HG03520 (cell line): ENCODE results near the gene SYTL3.

Source experiments
- ATAC-seq: cut with Tn5 transposase; IDR thresholded peaks from one replicate; pipeline ENCODE4 v1.9.1; 2021; ENCODE audit warnings: mild to moderate bottlenecking, moderate library complexity; ENCODE audit not compliant: unreplicated experiment

SYTL3 gene

DNA sequence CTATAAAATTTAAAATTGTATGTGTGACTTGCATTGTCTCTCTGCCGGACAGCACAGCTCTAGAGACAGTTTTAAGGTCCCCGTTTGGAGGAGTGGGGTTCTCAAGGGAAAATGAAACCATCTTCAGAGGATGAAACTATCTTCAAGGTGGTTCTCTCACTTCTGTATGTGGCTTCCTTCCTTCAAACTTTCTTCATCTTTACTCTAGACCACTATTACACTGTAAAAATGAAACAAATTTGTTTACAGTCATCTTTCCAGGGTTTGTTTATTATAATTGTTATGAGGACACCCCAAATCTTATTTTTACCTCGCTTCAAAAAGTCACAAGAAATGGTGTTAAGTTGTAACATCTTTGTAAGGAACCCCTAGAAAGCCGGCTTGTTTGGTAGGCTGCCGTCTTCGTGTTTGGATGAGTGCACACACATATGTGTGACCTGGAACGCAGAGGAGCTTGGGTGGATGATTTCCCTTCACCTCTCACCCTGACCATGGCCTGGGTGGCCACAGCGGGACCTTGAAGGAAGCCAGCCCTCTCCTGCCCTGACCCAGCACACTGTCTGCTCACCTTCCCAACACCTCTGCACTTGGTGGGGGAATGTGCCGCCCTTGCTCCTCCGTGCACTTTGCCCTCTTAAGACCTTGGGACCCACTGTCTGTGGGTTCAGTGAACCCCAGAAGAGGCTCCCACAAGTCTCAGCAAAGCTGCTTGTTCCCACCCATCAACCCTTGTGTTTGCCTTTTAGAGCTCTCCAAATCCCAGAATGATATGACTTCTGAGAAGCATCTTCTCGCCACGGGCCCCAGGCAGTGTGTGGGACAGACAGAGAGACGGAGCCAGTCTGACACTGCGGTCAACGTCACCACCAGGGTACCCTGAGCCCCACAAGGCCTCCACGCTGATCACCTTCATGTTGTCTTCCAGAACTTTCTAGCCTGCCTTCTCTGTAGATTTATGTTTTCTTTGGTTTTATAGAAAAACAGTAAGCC, 67.8 kb downstream of the SYTL3 start:
- ATAC-seq: peak; percentile 69

DNA sequence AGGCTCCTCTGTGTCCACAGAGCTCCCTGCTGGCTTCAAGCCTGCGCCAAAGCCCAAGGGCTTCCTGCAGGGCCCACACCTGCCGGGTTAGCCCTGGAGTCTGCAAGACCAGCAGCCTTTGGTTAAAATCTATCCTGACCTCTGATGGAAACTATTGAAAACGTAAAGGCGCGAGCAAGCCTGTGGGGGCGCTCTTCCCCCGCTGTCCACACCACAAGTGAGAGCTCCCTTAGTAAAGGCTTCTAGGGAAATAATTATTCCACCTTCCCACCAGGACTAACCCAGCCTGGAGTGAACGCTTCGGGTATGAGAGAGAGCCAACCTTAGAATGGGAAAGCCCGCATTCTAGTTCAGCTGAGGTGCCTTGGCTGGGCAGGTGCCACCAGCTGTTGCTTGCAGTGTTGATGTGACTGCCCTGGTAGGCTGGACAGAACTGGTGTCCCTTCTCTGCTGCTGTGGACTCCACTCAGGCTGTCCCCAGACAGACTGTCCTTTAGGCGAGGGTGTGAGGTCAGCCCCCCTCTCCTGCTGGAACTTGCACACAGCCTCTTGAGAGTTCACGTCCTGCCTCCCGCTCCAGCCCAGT, 68.7 kb downstream of the SYTL3 start:
- ATAC-seq: no peak

DNA sequence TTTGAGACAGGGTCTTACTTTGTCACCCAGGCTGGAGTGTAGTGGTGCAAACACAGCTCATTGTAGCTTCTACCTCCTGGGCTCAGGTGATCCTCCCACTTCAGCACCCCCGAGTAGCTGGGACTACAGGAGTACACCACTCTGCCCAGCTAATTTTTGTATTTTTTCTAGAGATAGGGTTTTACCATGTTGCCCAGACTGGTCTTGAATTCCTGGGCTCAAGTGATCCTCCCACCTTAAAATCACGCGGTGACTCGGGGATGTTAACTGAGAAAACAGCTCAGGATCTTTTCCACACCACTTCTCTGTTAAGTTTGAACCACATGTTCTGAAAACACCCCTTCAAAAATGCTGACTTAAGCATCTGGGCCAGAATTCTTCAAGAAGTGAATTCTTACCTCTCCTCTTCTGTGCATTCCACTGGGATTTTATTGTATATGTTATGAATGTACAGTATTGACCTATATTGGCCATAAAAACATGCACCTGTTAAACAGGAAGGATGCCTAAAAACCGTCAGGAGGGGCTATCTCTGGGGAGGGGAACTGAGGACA, 72.4 kb downstream of the SYTL3 start:
- ATAC-seq: no peak

DNA sequence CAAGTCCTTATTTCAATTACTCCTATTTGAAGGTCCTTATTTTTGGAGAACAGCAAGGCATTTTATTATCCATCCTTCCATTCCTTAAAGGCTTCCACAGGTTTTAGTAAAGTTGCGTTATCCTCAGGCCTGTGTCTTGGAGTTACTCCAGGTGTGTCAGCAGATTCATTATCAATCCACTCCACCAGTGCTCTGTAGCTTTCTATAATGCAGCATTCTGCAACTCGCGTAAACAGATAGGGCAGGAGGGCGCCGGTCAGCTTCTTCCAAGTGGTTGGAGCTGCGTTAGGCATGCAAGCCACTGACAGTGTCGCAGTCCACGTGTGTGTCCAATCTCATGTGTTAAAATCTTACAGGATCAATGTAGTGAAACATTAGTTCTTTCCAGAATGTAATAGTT, 75.8 kb downstream of the SYTL3 start:
- no peak for ATAC-seq

DNA sequence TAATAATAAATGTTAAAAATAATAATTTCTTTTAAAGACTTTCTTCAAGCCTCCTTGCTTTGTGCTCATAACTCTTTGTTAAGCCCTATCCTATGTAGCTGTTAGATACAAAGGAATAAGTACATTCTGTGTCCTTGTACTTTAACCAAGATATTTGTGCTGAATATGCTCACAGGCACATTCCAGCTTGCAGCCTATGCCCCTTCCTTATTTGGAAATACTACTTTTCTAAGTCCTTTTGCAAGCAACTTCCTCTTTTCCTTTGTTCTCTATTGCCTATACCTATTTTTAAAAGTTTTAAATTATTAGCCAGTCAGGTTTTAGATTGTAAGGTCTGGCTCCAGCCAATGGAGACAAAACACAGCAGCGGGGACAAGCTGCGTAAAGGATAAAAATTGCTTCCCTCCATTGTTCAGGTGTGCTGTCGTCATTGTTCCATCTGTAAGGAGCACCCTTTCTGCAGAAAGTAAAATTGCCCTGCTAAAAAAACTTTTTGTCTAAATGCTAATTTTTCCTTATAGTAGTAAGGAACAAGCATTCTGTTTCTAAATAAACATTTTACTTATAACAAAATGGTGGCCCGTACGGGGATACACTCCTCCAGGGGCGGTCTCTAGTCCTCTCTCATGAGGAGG, 80.2 kb downstream of the SYTL3 start:
- ATAC-seq: no peak

DNA sequence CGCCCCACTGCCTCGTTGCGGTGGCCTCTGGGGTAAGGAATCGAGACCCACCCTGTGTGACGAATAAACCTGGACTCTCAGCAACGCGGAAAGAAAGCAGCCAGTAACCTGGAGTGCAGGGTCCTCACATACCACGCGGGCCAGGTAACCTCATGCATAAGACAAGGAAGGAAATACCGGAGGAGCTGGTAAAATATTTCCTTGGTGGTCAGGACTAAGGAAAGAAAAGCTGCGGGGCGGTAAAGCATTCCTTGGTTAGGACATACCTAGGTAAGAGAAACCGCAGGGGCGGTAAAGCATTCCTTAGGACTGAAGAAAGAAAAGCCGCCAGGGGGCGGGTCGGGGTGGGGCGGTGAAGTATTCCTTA, 80.7 kb downstream of the SYTL3 start:
- ATAC-seq: no peak

DNA sequence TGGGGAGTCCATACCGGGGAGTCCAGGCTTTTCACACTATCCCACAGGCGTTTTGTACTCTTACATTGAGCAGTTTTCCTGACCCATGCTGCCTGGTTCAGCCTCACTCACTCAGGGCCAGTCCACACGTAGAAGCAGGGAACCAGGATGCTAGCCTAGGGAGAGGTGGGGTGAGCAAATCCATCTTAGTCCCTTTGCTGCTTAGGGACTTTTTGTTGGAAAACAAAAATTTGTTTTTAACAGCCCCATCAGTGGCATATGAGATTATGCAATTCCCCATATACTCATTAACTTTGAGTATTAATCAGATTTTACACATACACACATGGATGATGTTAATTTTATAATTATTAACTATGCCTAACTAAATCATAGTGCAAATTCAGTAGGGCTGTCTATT, 85.2 kb downstream of the SYTL3 start:
- no peak for ATAC-seq

DNA sequence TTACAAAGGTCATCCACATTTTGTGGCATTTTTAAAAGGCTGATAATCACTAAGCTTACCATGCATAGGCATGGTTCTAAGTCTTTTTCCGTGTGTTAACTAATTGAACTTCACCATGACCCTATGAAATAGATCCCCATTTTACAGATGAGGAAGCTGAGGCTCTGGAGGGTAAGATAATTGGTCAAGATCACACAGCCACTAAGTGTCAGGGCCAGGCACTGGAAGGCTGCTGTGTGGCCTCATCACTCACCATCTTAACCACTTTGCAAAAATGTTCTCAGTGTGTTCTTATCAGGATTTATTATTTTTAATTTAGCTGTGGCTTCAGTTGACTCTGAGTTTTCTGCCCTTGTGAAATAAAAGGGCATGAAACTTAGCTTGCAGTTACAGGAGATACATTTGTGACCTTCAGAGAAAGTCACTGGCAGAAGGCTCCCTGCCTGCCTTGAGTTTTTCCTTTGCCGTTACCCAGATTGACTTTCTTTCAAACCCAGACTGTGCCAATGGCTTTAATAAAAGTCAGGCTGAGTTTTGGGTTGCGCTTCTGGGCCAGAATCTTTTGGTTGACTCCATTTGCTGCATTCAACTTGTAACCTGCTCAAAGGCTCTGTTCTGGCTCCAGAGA, 87.3 kb downstream of the SYTL3 start:
- no peak for ATAC-seq

DNA sequence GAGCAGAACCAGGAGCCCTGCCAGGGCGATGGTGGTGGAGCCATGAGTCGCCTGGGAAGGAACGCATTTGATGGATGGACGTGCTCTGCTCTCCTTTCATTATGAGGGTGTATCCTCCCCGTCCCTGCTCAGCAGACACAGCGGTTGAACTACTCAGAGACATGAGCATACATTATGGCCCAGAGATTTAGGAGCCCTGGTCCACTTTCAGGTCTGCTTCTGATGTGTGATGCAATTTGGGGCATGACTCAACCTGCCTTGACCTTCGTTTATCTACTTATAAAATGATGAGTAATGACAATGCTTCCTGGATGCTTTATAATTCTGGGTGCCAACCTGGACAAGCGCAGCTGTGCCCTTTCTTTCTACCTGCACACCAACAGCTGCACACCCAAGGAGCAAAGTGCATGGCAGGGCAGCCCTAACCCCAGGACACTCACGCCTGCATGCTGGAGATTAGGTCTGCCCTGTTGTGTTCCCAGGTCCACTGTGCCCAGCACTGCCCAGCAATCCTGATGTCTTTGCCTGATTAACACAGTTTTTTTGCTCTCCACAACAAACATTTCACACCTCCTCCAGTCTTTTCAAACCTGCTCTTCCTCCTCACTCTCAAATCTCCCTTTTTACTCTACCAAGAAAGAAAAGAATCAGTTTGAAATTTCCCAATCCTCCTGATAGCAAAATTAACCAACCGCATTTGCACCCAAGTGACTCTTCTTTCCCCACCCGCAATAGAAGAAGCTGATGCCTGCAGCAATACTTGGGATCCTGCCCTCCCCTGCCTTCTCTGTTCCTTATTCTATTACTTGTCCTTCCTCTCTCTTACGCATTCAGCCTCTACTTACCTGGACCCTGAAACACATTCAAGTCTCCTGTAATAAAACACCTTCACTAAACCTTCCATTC, 88.1 kb downstream of the SYTL3 start:
- no peak for ATAC-seq

DNA sequence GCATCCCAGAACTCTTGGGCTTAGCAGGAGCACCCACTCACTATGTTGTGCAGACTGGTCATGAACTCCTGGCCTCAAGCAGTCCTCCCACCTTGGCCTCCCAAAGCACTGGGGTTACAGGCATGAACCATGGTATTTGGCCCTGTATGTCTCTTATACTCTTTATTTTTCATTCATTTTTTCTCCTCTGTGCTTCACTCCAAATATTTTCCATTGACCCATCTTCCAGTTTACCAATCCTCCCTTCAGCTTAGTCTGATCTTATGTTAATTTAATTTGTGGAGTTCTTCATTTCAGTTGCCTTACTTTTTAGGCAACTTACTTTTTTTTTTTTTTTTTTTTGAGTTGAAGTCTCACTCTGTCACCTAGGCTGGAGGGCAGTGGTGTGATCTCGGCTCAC, 89.8 kb downstream of the SYTL3 start:
- no peak for ATAC-seq

DNA sequence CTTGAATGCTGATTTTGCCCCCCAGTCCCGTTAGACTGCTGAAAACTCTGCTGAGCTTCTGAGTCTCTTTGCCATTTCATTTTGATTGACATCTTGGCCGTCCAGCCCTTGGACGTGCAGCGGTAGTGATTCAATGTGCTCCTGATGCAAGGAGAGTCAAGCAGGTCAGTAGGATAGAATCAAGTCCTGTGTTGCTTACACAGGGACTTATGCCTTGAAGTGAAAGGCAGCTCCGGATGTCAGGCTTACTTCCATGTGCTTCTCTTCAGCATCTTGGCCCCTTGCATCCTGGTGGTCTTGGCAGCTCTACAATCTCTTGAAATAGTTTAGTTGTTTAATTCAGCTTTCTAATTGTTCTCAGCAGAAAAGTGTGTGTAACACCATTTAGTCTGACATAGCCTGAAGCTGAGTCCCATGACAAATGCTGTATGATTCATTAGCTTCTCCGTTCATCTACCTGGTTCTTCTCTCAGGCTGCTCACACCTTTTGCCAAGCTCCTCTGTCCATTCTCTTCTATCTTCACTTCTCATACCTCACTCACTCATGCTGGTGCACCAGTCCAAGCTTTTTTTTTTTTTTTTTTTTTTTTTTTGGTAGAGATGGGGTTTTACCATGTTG, 93.3 kb downstream of the SYTL3 start:
- no peak for ATAC-seq

DNA sequence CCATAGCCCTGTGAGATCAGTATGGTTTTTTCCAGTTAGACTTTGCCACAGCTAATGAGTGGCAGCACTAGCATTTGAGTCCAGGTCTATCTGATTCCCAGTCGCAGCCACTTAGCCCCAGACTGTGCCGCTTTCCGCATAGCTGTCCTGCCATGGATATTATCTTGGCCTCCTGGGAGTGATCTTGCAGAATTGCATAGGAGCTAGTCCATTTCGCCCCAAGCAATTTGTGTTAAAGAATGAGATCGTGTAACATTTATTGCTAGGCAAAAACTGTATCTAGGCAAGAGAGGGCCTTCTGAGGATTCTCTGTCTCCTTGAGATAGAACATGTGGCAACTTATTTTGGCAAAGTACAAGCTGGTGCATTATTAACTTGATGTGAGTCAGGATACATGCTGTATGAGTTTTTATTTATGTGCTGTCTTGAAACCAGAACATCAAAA, 95.2 kb downstream of the SYTL3 start:
- no peak for ATAC-seq

DNA sequence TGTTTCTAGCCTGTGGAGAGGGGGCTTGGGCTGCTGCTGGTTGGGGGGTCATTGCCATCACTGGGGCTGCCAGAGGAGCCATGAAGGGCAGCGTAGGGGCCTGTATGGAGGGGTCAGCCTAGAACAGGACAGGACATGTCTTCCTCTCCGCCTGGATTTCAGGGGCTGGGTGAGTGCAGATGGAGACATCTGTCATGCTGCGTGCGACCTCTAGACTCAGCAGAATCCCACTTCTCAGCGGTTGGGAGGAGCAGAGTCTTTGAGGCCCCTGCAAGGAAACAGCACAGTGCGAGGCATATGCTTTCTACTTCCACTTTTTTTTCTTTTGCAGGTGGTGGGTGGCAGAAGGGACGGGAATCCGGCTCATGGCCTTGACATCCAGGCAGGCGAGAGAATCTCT, 101.4 kb downstream of the SYTL3 start:
- no peak for ATAC-seq

DNA sequence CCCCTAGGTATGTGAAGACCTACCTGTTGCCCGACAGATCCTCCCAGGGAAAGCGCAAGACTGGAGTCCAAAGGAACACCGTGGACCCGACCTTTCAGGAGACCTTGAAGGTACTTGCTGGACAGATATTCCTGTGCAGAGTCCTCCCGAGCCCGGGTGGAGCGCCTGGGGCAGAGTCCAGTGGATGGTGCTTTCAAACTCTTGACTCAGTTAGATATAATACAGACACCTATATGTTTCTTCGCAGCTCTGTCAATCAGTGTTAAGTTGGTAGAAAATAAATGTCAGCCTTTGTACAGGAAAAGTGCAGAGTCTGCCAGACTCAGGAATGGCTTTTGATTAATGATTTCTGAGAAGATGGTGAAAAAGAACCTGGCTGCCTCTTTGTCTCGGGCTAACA, 102.1 kb downstream of the SYTL3 start:
- ATAC-seq: no peak

DNA sequence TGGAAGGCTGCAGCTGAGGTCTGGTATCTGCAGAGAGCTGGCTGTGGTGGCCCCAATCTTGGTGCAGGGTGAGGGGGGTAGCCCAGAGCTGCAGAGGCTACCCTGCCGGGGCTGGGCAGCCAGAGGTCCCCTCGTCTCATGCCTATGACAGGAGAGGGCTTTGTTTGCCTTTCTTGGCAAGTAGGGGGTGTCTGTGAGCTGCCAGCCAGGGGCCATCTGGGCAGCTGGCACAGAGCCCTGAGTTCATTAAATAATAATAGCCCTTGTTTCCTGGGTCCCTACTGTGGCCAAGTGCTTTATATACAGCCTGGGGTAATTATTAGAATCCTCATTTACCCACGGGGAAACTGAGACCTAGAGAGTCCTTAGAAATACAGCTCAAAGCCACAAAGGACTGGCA, 102.8 kb downstream of the SYTL3 start:
- ATAC-seq: no peak

DNA sequence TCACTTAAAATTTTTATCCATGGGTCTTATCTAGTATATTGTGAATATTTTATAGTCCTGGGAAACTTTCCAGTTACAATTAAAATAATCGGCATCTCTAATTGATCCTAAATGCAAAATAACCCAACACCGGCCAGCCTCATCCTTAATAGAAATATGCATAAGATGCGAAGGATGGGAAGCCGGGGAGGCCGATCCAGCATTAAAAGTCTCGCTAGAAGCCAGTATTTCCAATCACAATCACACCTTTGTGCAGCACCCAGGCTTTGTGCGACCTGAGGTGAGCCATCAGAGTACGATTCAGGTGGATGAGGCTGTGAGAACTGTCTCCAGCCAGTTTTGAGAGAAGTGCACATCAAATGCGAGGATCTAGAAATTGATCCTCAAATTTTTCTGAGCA, 104.0 kb downstream of the SYTL3 start:
- ATAC-seq: no peak

DNA sequence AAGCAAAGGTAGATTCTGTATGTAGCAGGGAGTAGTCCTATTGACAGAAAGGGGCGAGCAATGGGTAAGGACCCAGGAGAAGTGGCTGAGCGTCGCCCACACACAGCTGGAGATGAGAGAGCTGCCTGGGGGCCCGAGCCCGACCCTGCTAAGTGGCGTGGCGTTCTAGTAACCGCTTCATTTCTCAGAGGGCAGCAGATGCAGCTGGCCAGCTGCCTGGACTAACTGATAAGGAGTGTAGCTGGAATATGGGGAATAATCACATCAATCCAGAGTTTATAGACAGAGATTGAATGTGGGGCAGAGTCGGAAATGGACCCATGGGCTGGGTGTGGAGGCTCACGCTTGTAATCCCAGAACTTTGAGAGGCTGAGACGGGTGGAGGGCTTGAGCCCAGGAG, 104.9 kb downstream of the SYTL3 start:
- no peak for ATAC-seq

DNA sequence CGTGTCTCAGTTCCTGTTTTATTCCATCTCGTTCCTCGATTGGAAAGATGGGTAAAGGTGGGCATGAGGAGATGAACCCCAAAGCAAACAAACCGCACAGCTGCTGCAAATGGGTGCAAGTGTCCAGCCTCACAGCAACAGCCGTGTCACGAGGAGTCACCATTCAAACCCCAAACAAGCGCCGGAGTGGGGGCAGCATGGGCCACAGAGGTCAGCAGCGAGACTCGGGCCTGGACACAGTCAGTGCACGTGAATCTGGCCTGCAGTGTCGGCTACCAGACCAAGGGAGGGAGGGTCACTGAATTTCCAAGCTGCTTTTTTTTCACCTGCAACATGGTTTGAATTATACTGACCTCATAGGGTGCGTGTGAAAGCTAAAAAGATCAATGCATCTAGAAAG, 105.8 kb downstream of the SYTL3 start:
- no peak for ATAC-seq

DNA sequence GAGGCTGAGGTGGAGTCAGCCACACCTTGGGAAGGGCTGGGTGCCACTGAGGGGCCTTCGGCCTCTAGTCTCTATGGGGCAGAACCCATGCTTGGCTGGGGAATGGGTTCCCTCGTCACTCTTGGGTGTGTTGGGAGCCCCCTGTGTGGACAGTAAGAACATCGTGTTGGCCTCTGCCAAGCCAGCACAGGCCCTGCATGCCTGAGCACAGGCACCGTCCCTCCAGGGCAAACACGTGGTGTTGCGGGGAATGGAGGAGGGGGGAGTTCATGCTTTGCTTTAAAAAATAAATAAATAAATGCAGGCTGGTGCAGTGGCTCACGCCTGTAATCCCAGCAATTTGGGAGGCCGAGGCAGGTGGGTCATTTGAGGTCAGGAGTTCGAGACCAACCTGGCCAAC, 106.3 kb downstream of the SYTL3 start:
- ATAC-seq: no peak
